Tibial artery (tissue), 4 donors: Measurements from ENCODE around the gene MOB1A.

Experiments used
- DNase-seq, 2 donors: peaks; one replicate each; pipeline ENCODE4 v3.0.0-alpha.2; 2019
- H3K27ac ChIP-seq, 2 donors: fragments of 200-600 bp; sonication (generic) in 1 of 2; 1 replicate in 1 of 2; 2 replicates in 1 of 2; pipeline ENCODE4 v1.5.1; 2018 to 2019; ENCODE audit warnings: mild to moderate bottlenecking in 1 of 2
- H3K27me3 ChIP-seq, 2 donors: fragments of 200-600 bp; sonication (generic) in 1 of 2; one replicate each; pipeline versions ENCODE4 v1.5.1 to v1.6.0; 2016 to 2019
- H3K36me3 ChIP-seq, 3 donors: fragments of 200-600 bp; sonication (generic) in 2 of 3; one replicate each; pipeline ENCODE4 v1.5.1; 2016 to 2019; ENCODE audit warnings: mild to moderate bottlenecking in 2 of 3
- H3K4me1 ChIP-seq, 4 donors: fragments of 200-600 bp; sonication (generic) in 2 of 4; 1 replicate in 3 of 4; 2 replicates in 1 of 4; pipeline ENCODE4 v1.5.1; 2016 to 2019
- H3K4me3 ChIP-seq, 2 donors: fragments of 200-600 bp; sonication (generic) in 1 of 2; 1 replicate in 1 of 2; 2 replicates in 1 of 2; pipeline ENCODE4 v1.5.1; 2018 to 2019; ENCODE audit warnings: mild to moderate bottlenecking in 2 of 2
- H3K9me3 ChIP-seq, 3 donors: fragments of 200-600 bp; sonication (generic) in 1 of 3; one replicate each; pipeline ENCODE4 v1.5.1; 2016 to 2019
- CTCF ChIP-seq, 2 experiments: fragments of 200-600 bp in 1 of 2; fragments of 450-650 bp in 1 of 2; IDR thresholded peaks; one replicate each; pipeline ENCODE4 v1.5.1; 2017 to 2019; ENCODE audit warnings: antibody characterized with exemption in 2 of 2, mild to moderate bottlenecking in 1 of 2, moderate library complexity in 1 of 2
- intact Hi-C: fragments of 100-400 bp; cut with DNase I; formaldehyde crosslinking; loops from one replicate; pipeline ENCODE4 v1.15.0; 2023; ENCODE audit warnings: low total_unique reads

The MOB1A gene

GRCh38 chr2:74181739-74182138 is 3.1 kb upstream of the MOB1A start:
- no peak overlapping the region for H3K27ac ChIP-seq
- TF ChIP-seq CTCF (IDR thresholded peaks at IDR 0.05): no peak

DNA sequence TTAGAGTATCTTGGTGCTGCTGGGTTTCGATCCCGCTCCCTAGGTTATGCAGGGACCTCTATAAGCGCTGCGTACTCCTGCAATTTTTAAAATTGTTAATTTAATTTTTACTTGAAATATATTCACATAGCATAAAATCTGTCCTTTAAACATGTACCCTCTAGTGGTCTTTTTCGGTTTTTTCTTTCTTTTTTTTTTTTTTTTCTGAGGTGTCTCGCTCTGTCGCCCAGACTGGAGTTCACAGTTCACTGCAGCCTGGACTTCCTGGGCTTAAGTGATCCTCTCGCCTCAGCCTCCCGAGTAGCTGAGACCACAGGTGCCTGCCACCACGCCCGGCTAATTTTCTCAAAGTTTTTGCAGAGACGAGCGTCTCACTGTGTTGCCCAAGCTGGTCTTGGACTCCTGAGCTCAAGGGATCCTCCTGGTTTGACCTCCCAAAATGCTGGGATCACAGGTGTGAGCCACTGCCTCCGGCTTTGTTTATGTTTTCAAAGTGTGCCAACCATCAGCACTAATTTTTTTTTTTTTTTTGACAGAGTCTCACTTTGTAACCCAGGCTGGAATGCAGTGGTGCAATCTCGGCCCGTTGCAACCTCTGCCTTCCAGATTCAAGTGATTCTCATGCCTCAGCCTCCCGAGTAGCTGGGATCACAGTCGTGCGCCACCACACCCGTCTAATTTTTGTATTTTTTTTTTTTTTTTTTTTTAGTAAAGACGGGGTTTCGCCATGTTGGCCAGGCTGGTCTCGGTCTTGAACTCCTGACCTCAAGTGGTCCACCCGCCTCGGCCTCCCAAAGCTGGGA is 585 bp upstream of the MOB1A start:
- no peaks in the 10 kb centered on the region for H3K9me3 ChIP-seq
- peaks cover 0 to 42% (median 21%) of the 10 kb centered on the region in 4 donors for H3K4me1 ChIP-seq
- H3K36me3 ChIP-seq: no peaks in the 10 kb centered on the region
- DNase-seq: no peak
- intact Hi-C loops: no loop called here
- no peaks in the 10 kb centered on the region for H3K27me3 ChIP-seq
- peak overlapping the region in 1 of 2 donors; percentile 94 for H3K27ac ChIP-seq
- H3K4me3 ChIP-seq: peak overlapping the region; percentile 81 to 84
- peak in 1 of 2 experiments; percentile 35 for TF ChIP-seq CTCF (IDR thresholded peaks at IDR 0.05)

More at GRCh38 chr2:74181739-74182138, 3.1 kb upstream of the MOB1A start:
- no peaks in the 10 kb centered on the region for H3K9me3 ChIP-seq
- H3K27me3 ChIP-seq: no peaks in the 10 kb centered on the region
- intact Hi-C loops: loop anchor here (2.0 kb wide), 1 partner anchor 17 kb away; the partner anchor contains the start of gene MTHFD2
- no peak overlapping the region for H3K4me3 ChIP-seq
- peak in 1 of 2 donors; percentile 63 for DNase-seq
- peaks cover 0 to 18% (median 10%) of the 10 kb centered on the region in 4 donors for H3K4me1 ChIP-seq
- H3K36me3 ChIP-seq: no peaks in the 10 kb centered on the region

DNA sequence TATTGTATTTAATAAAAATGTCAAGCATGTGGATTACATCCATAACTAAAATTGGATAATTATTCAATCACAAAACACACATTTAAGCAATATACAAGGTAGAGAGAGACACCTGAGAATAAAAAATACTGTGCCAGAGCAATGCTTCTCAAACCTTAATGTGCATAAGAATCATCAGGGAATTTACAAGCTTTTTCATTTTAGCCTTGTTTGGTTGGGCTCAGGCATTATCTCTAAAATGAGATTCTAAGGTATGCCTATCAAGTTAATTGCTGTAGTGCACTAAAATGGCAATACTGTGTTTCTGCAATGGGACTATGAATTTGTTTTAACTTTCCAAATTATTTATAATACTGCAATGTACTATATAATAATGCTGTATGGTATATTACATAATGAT is 983 bp downstream of the MOB1A start:
- Histone ChIP-seq H3K36me3 (no peaks in the 10 kb centered on the region), H3K4me3 (peak overlapping the region; percentile 81 to 84), H3K4me1 (peaks cover 0 to 51% (median 22%) of the 10 kb centered on the region in 4 donors), H3K27ac (peak overlapping the region; percentile 92 to 94), H3K9me3 (no peaks in the 10 kb centered on the region), H3K27me3 (no peaks in the 10 kb centered on the region)
- intact Hi-C loops: no loop called here
- DNase-seq: no peak
- TF ChIP-seq CTCF (IDR thresholded peaks at IDR 0.05): no peak

GRCh38 chr2:74174909-74175308 is 3.8 kb downstream of the MOB1A start:
- H3K4me3 ChIP-seq: no peak overlapping the region
- H3K27ac ChIP-seq: no peak overlapping the region
- H3K27me3 ChIP-seq: no peaks in the 10 kb centered on the region
- no peak for TF ChIP-seq CTCF (IDR thresholded peaks at IDR 0.05)
- H3K9me3 ChIP-seq: no peaks in the 10 kb centered on the region
- H3K4me1 ChIP-seq: peaks cover 0 to 59% (median 23%) of the 10 kb centered on the region in 4 donors
- intact Hi-C loops: no loop called here
- no peak for DNase-seq
- H3K36me3 ChIP-seq: peaks cover 10 to 22% (median 21%) of the 10 kb centered on the region in 3 donors

DNA sequence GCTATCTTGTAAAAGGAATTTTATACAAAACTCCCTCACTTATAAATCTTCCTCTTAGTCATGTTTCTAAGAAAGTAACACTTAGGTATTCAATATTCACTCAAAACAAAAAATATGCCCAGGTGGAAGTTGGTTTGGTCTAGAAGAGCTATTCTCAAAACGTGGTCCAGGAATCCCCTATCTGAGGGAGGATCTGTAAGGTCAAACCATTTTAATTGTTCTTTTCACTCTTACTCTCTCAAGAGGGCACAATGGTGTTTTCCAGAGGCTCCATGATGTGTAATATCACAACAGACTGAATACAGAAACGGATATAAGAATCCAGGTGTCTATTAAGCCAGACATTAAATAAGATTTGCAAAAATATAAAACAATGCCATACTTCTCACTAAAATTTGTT is 9.9 kb downstream of the MOB1A start:
- no peak for DNase-seq
- H3K36me3 ChIP-seq: peaks cover 70 to 81% (median 78%) of the 10 kb centered on the region in 3 donors
- H3K27me3 ChIP-seq: no peaks in the 10 kb centered on the region
- H3K4me3 ChIP-seq: no peak overlapping the region
- H3K4me1 ChIP-seq: peaks cover 0 to 12% (median 1%) of the 10 kb centered on the region in 4 donors
- H3K9me3 ChIP-seq: no peaks in the 10 kb centered on the region
- intact Hi-C loops: no loop called here
- TF ChIP-seq CTCF (IDR thresholded peaks at IDR 0.05): no peak
- H3K27ac ChIP-seq: no peak overlapping the region
